Heart right ventricle (tissue), 16 donors: Measurements from ENCODE around the gene NPBWR2. TPM values are rescaled to one million over a fixed set of nuclear protein-coding genes. Genes with fewer than 3 reads are reported as not detected.

Experiments
- ATAC-seq, 8 donors: fragments of 200-7000 bp; cut with Tn5 transposase; one replicate each; pipeline ENCODE4 v1.9.1; 2020; ENCODE audit warnings: mild to moderate bottlenecking in 8 of 8, moderate library complexity in 8 of 8, moderate number of reproducible peaks in 1 of 8
- DNase-seq, 2 donors: peaks; one replicate each; pipeline ENCODE4 v3.0.0-alpha.2; 2020
- H3K27ac ChIP-seq, 10 donors: fragments of 200-600 bp; sonication (generic) in 2 of 10; one replicate each; pipeline versions ENCODE4 v1.5.0 to v1.8.0; 2020 to 2022; ENCODE audit warnings: mild to moderate bottlenecking in 3 of 10
- H3K27me3 ChIP-seq, 7 donors: fragments of 200-600 bp; one replicate each; pipeline ENCODE4 v1.8.0; 2021 to 2022; ENCODE audit warnings: mild to moderate bottlenecking in 2 of 7
- H3K36me3 ChIP-seq, 9 donors: fragments of 200-600 bp; sonication (generic) in 1 of 9; one replicate each; pipeline versions ENCODE4 v1.5.0 to v1.8.0; 2020 to 2022; ENCODE audit warnings: mild to moderate bottlenecking in 2 of 9
- H3K4me1 ChIP-seq, 9 donors: fragments of 200-600 bp; sonication (generic) in 1 of 9; one replicate each; pipeline versions ENCODE4 v1.5.0 to v1.8.0; 2020 to 2022; ENCODE audit warnings: mild to moderate bottlenecking in 4 of 9
- H3K4me3 ChIP-seq, 10 donors: fragments of 200-600 bp; sonication (generic) in 2 of 10; one replicate each; pipeline versions ENCODE4 v1.5.0 to v1.8.0; 2020 to 2022; ENCODE audit warnings: mild to moderate bottlenecking in 7 of 10, moderate library complexity in 2 of 10
- H3K9me3 ChIP-seq, 11 donors: fragments of 200-600 bp in 10 of 11; sonication (generic) in 2 of 11; one replicate each; pipeline versions ENCODE4 v1.5.0 to v1.8.0; 2013 to 2022; ENCODE audit warnings: mild to moderate bottlenecking in 2 of 11, control low read depth in 1 of 11, moderate library complexity in 1 of 11
- CTCF ChIP-seq, 9 donors: fragments of 200-600 bp; sonication (generic) in 2 of 9; IDR thresholded peaks; one replicate each; pipeline versions ENCODE4 v1.5.0 to v1.8.0; 2021 to 2022; ENCODE audit warnings: antibody characterized with exemption in 9 of 9, mild to moderate bottlenecking in 5 of 9, moderate library complexity in 1 of 9
- WGBS, 2 donors: extraction: QIAGEN DNeasy Blood & Tissue Kit; methylation state at CpG; one replicate each; pipeline ENCODE4 v1.1.7; 2013; ENCODE audit warnings: inconsistent platforms in 1 of 2; 5-methylcytosine and 5-hydroxymethylcytosine counted together
- intact Hi-C, 10 donors: fragments of 100-400 bp; cut with DNase I; formaldehyde crosslinking; loops; one replicate each; pipeline versions ENCODE4 v1.11.1 to v1.14.2; 2022
- polyA plus RNA-seq, 2 donors: library from polyadenylated mRNA; stranded (reverse); fragments of 200-250 nt; gene quantifications; one replicate each; pipeline ENCODE4 v1.2.3, GENCODE V29; 2013
- total RNA-seq, 10 donors: library from RNA; stranded (reverse); fragmentation: NEBNext Ultra II Directional in 3 of 10; extraction: Animal tissue kit (Norgen Biotek cat#: 25700) in 3 of 10; gene quantifications; one replicate each; pipeline versions ENCODE4 v1.2.1 to v1.2.4, GENCODE V29; 2021 to 2023
- donor health status: Arrhythmogenic right ventricular cardiomyopathy.
- donor health status: ischemic (EF 13 %, LVEDD 7.1; RV severe dilation, severe dysfunction).
- donor health status: healthy with polysubstance abuse.
- donor health status: DM: no; HTN: yes; CAD: no.
- donor health status: DM: no; HTN: no; CAD: no.
- donor health status: ischemic (EF 25% LVEDD 6.9; RV normal size, moderate dysfunction).
- donor health status: ischemic (EF 25% LVEDD 5.7; RV mildly dilated, moderate dysfunction).
- donor health status: healthy.
- donor health status: DM: yes; HTN: yes; CAD: no.
- donor health status: Ischemic cardiomyopathy.
- donor health status: ischemic (EF 35%, LVEDD 5.7; RV mildly dilated, moderate dysfunction).
- donor health status: nonischemic (EF 11% LVEDD 7.7; RV severe dilation, severe dysfunction).
- donor health status: DM: yes; HTN: yes; CAD: no.
- donor health status: PGD.
- donor health status: ischemic (EF 29% LVEDD 5.4; RV normal size, mild dysfunction).
- donor health status: nonischemic (EF 23%, LVEDD 6.1; RV moderate dilation, normal function).

Gene NPBWR2
- total and polyA plus RNA-seq, 12 donors: not detected

- no peak overlapping the region for H3K27ac ChIP-seq
- no peaks in the 10 kb centered on the region for H3K9me3 ChIP-seq
- H3K27me3 ChIP-seq: no peaks in the 10 kb centered on the region
- peaks cover 0 to 24% (median 6%) of the 10 kb centered on the region in 9 donors for H3K4me1 ChIP-seq
- peaks cover 0 to 48% (median 0%) of the 10 kb centered on the region in 9 donors for H3K36me3 ChIP-seq
- no peak overlapping the region for H3K4me3 ChIP-seq
- peak; percentile 36 to 80 (median 67) for TF ChIP-seq CTCF (IDR thresholded peaks at IDR 0.05)
- ATAC-seq (peak in 3 of 8 donors; percentile 5 to 23 (median 17)), DNase-seq (no peak)
- intact Hi-C loops: loop anchor here in 1 of 10 donors (5.0 kb wide), 1 partner anchor 87 kb away; the partner anchor contains the start of gene PRPF6
- WGBS, 2 donors: 57 to 63% methylated on average over 14 of the region's 14 CpGs
Observed at GRCh38 chr20:64069614-64070243, 37.6 kb downstream of the NPBWR2 start.

- no peaks in the 10 kb centered on the region for H3K9me3 ChIP-seq
- DNase-seq (no peak), ATAC-seq (no peak)
- intact Hi-C loops: loop anchor here in 1 of 10 donors (5.0 kb wide), 1 partner anchor 87 kb away; the partner anchor contains the start of gene PRPF6
- H3K36me3 ChIP-seq: peaks cover 0 to 43% (median 0%) of the 10 kb centered on the region in 9 donors
- no peaks in the 10 kb centered on the region for H3K27me3 ChIP-seq
- no peak overlapping the region for H3K27ac ChIP-seq
- TF ChIP-seq CTCF (IDR thresholded peaks at IDR 0.05): no peak
- no peak overlapping the region for H3K4me3 ChIP-seq
- 92 to 93% methylated on average over 20 of the region's 20 CpGs for whole genome bisulfite sequencing, 2 donors
- H3K4me1 ChIP-seq: peaks cover 3 to 29% (median 11%) of the 10 kb centered on the region in 9 donors
Observed at GRCh38 chr20:64069209-64069613, 38.2 kb downstream of the NPBWR2 start.

- Histone ChIP-seq H3K4me3 (no peak overlapping the region), H3K27ac (no peak overlapping the region), H3K36me3 (peaks cover 0 to 37% (median 0%) of the 10 kb centered on the region in 9 donors), H3K4me1 (peaks cover 5 to 35% (median 17%) of the 10 kb centered on the region in 9 donors), H3K9me3 (no peaks in the 10 kb centered on the region), H3K27me3 (no peaks in the 10 kb centered on the region)
- DNase-seq: no peak
- no peak for TF ChIP-seq CTCF (IDR thresholded peaks at IDR 0.05)
- no peak for ATAC-seq
- intact Hi-C loops: loop anchor here in 1 of 10 donors (5.0 kb wide), 1 partner anchor 86 kb away; the partner anchor contains the start of gene PRPF6
- 79 to 81% methylated on average over 12 of the region's 12 CpGs for WGBS, 2 donors
Observed at GRCh38 chr20:64068386-64069208, 38.8 kb downstream of the NPBWR2 start.

- peaks cover 0 to 29% (median 0%) of the 10 kb centered on the region in 9 donors for H3K36me3 ChIP-seq
- H3K9me3 ChIP-seq: no peaks in the 10 kb centered on the region
- intact Hi-C loops: loop anchor here in 1 of 10 donors (5.0 kb wide), 1 partner anchor 86 kb away; the partner anchor contains the start of gene PRPF6
- H3K27me3 ChIP-seq: no peaks in the 10 kb centered on the region
- no peak overlapping the region for H3K27ac ChIP-seq
- H3K4me3 ChIP-seq: no peak overlapping the region
- peaks cover 5 to 39% (median 19%) of the 10 kb centered on the region in 9 donors for H3K4me1 ChIP-seq
- no peak for DNase-seq
- no peak for TF ChIP-seq CTCF (IDR thresholded peaks at IDR 0.05)
- no peak for ATAC-seq
- WGBS, 2 donors: 77 to 80% methylated on average over 12 of the region's 12 CpGs
Observed at GRCh38 chr20:64067733-64068307, 39.5 kb downstream of the NPBWR2 start.
